Prostate gland (tissue), 2 donors: ENCODE measurements around the gene KPTN. TPM values are rescaled to one million over a fixed set of nuclear protein-coding genes. Genes with fewer than 3 reads are reported as not detected.

Source experiments
- DNase-seq: peaks from one replicate; pipeline ENCODE4 v3.0.0-alpha.2; 2019; ENCODE audit warnings: low spot score
- H3K27ac ChIP-seq, 2 donors: fragments of 200-600 bp; sonication (generic); 2 replicates each; pipeline ENCODE4 v1.5.1; 2017 to 2019
- H3K27me3 ChIP-seq: fragments of 200-600 bp; sonication (generic); replicated peaks from 2 replicates; pipeline ENCODE4 v1.5.1; 2019; ENCODE audit not compliant: insufficient read depth
- H3K36me3 ChIP-seq, 2 donors: fragments of 200-600 bp; sonication (generic); 1 replicate in 1 of 2; 2 replicates in 1 of 2; pipeline versions ENCODE4 v1.5.1 to v1.8.1; 2017 to 2019
- H3K4me1 ChIP-seq: fragments of 200-600 bp; sonication (generic); replicated peaks from 2 replicates; pipeline ENCODE4 v1.5.1; 2019
- H3K4me3 ChIP-seq, 2 donors: fragments of 200-600 bp; sonication (generic); 2 replicates each; pipeline ENCODE4 v1.5.1; 2017 to 2019
- H3K9me3 ChIP-seq: fragments of 200-600 bp; sonication (generic); 2 replicates; pipeline ENCODE4 v1.5.1; 2017
- CTCF ChIP-seq, 4 experiments: fragments of 200-600 bp in 2 of 4; fragments of 450-650 bp in 2 of 4; sonication (generic) in 2 of 4; IDR thresholded peaks; 1 replicate in 3 of 4; 2 replicates in 1 of 4; pipeline ENCODE4 v1.5.1; 2016 to 2019; ENCODE audit warnings: antibody characterized with exemption in 4 of 4, mild to moderate bottlenecking in 2 of 4, moderate library complexity in 2 of 4
- POLR2A ChIP-seq: fragments of 450-650 bp; IDR thresholded peaks from one replicate; pipeline ENCODE4 v1.6.1; 2016; ENCODE audit warnings: antibody characterized with exemption, mild to moderate bottlenecking
- POLR2AphosphoS5 ChIP-seq: sonication (generic); formaldehyde crosslinking; IDR thresholded peaks from one replicate; pipeline ENCODE4 v1.6.1; 2017; ENCODE audit warnings: antibody characterized with exemption
- WGBS: methylation state at CpG from one replicate; pipeline ENCODE4 v1.1.5; 2018; 5-methylcytosine and 5-hydroxymethylcytosine counted together
- intact Hi-C: fragments of 100-400 bp; cut with DNase I; formaldehyde crosslinking; loops from one replicate; pipeline ENCODE4 v1.14.2; 2022
- total RNA-seq, 2 donors: library from RNA; depleted of rRNA; stranded (reverse); fragments of >200 nt; gene quantifications; one replicate each; pipeline ENCODE4 v1.1.0, GENCODE V29; 2016

The KPTN gene
- total RNA-seq, 2 donors from 2014 or later: 8.8 to 9.0 TPM

- Histone ChIP-seq H3K36me3 (no peaks in the 10 kb centered on the region), H3K27me3 (no peaks in the 10 kb centered on the region), H3K9me3 (no peaks in the 10 kb centered on the region), H3K27ac (no peak overlapping the region), H3K4me1 (peaks cover under 1% of the 10 kb centered on the region), H3K4me3 (no peak overlapping the region)
- intact Hi-C loops: loop anchor here (5.0 kb wide), 1 partner anchor 81 kb away; no protein-coding TSS in a partner anchor
- TF ChIP-seq POLR2A (no peak), CTCF (IDR thresholded peaks at IDR 0.05) (no peak), POLR2AphosphoS5 (no peak)
- 31% methylated on average over 4 of the region's 4 CpGs for WGBS
- DNase-seq: no peak
These were observed 34.1 kb upstream of the KPTN start for GRCh38 chr19:47518139-47518538.

- intact Hi-C loops: loop anchor here (1.0 to 5.0 kb wide), 3 partner anchors 78 to 182 kb away; no protein-coding TSS in a partner anchor
- H3K36me3 ChIP-seq: no peaks in the 10 kb centered on the region
- H3K9me3 ChIP-seq: no peaks in the 10 kb centered on the region
- WGBS: under 1% methylated on average over 65 of the region's 78 CpGs
- peak within 1 kb of the TSS; percentile 78 to 97 for H3K4me3 ChIP-seq
- H3K4me1 ChIP-seq: peaks cover 23% of the 10 kb centered on the region
- TF ChIP-seq POLR2A (peak; percentile 98), POLR2AphosphoS5 (peak; percentile 97), CTCF (IDR thresholded peaks at IDR 0.05) (peak in 1 of 4 experiments; percentile 20)
- H3K27me3 ChIP-seq: no peaks in the 10 kb centered on the region
- H3K27ac ChIP-seq: peak within 1 kb of the TSS; percentile 97 to 98
- peak; percentile 100 for DNase-seq
These were observed 31.0 kb upstream of the KPTN start, which contains the start of gene NAPA for GRCh38 chr19:47514869-47515588. Gene NAPA, minus strand, starts transcription at chr19:47515063. Its CDS starts 123 bp downstream, at chr19:47514940.

DNA sequence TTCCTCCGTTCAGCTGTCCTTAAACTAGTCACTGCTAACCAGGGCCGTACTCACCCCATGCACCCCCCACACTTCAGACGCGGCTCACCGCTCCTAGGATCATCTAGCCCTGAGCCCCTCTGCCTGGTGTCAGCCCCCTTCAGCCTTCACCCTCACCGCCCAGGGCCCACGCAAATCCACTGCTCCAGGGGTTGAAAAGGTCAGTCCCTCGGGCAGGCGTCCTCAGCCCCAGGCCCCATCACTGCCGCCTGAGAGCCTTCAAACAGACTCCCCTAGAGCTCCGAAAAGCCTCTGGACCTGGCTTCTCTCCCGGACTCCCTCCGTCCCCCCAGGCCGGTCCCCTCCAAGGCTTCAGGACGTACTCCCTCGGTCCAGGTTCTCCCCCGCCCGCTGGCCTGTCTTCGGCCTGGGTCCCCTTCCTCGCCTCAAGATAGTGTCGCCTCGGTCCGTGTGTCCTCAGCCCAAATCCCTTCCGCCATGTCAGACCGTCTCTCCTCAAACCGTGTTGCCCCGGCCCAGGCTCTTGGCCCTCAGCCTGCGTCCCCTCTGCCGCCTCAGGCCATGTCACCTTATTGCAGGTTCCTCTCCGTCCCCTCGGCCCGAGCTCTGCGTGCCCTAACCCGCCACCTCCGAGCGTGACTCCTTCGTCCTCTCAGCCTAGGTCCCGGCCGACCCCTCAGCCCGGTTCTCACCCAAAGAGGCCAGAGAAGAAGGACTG is 30.3 kb upstream of the KPTN start:
- H3K27me3 ChIP-seq: no peaks in the 10 kb centered on the region
- no peaks in the 10 kb centered on the region for H3K9me3 ChIP-seq
- intact Hi-C loops: loop anchor here (5.0 kb wide), 1 partner anchor 183 kb away; no protein-coding TSS in a partner anchor
- H3K4me1 ChIP-seq: peaks cover 30% of the 10 kb centered on the region
- H3K27ac ChIP-seq: peak overlapping the region; percentile 97 to 98
- no peak for DNase-seq
- no peak for TF ChIP-seq POLR2AphosphoS5
- no peak for TF ChIP-seq POLR2A
- TF ChIP-seq CTCF (IDR thresholded peaks at IDR 0.05): no peak
- H3K36me3 ChIP-seq: no peaks in the 10 kb centered on the region
- H3K4me3 ChIP-seq: peak overlapping the region; percentile 78 to 97
- WGBS: 2% methylated on average over 40 of the region's 40 CpGs

DNA sequence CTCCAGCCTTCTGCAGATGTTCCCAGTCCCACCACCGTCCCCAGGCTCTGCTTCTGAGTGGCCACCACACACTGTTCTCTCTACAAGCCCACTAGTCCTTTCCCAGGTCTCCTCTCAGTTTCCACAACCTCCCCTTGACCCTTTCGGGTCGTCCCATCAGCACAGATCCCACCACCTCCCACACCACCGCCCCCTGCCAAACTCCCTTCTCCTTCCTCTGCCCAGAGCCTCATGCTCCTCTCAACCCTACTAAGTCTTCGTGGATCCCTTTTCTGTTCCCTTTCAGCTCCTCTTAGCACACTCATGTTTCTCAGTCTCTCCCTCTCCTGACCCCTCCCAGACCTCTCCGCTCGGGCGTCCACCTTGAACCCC is 28.9 kb upstream of the KPTN start:
- no peaks in the 10 kb centered on the region for H3K9me3 ChIP-seq
- 38% methylated on average over 8 of the region's 8 CpGs for WGBS
- no peaks in the 10 kb centered on the region for H3K27me3 ChIP-seq
- DNase-seq: no peak
- peak overlapping the region; percentile 97 to 98 for H3K27ac ChIP-seq
- intact Hi-C loops: loop anchor here (5.0 kb wide), 1 partner anchor 184 kb away; no protein-coding TSS in a partner anchor
- no peak for TF ChIP-seq CTCF (IDR thresholded peaks at IDR 0.05)
- H3K4me1 ChIP-seq: peaks cover 42% of the 10 kb centered on the region
- peak overlapping the region; percentile 78 to 97 for H3K4me3 ChIP-seq
- H3K36me3 ChIP-seq: no peaks in the 10 kb centered on the region
